ENCODE results near the gene MARCKSL1.

DNA sequence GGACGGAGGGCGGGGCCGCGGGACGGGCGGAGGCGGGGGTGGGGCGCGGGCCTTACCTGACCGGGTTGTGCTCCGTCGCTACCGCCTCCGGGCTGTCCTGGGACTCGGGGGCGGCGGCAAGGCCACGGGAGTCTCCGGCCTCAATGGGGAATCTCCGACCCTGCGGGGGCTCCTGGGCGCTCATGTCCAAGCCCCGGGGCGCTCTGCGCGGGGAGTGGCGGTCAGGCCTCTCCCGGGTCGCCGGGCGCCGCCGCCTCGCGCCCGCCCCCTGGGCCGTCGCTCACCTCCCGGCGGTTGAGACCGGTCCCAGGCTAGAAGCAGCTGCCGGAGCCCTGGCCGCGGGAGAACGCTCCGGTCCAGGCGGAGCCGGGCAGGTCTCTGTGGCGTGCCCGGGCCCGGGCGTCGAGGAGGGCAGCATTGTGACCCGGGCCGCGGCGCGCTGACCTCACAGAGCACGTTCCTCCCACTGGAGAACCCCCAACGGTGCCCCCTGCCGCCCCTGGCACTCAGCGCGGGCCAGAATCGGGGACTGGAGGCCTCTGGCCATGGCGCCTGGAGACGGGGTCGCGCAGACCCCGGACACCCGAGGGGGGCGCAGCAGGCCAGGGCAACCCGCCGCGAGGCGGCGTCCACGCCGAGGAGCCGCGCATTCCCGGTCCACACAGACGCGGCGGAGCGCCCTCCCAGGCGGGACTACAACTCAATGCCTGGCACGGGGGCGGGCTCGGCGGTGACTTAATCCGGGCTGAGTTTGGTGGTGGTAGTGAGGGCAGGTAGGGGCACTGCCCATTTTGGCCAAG is 25.8 kb upstream of the MARCKSL1 start:
- TF ChIP-seq POLR2AphosphoS5 (IDR thresholded peaks at IDR 0.05) (no peak), CTCF (IDR thresholded peaks at IDR 0.05) (peak in 2 of 4 experiments; percentile 31 to 52), POLR2A (IDR thresholded peaks at IDR 0.05) (no peak)
